Mesendoderm (in vitro differentiated cells): ENCODE data around the gene ATL3. TPM values are rescaled to one million over a fixed set of nuclear protein-coding genes. Genes with fewer than 3 reads are reported as not detected.

Experiments used
- small RNA-seq: library from polyadenylated mRNA; stranded (forward); fragments of <200 nt; extraction: miRNeasy Mini kit (QIAGEN cat#:217004); gene quantifications from one replicate; pipeline ENCODE3, GENCODE V24; 2013; ENCODE audit not compliant: insufficient read depth

ATL3 gene

Small RNA genes lying within 50 kb of the gene (small RNA-seq; reads per million reads assigned to genes)
- not detected for gene AP000753.3
